GM19025 (cell line): Measurements from ENCODE around the gene FRMD4B.
"Not testable (repeated sequence)": the region's sequence is repeated elsewhere in the genome, so short reads cannot be mapped to it uniquely, and the experiment has no call there.

Experiments
- ATAC-seq: cut with Tn5 transposase; IDR thresholded peaks from one replicate; pipeline ENCODE4 v1.9.1; 2021; ENCODE audit warnings: mild to moderate bottlenecking, low read depth, moderate library complexity; ENCODE audit not compliant: unreplicated experiment

Gene FRMD4B

GRCh38 chr3:69252141-69252540 lies 133.7 kb downstream of the FRMD4B start:
- no peak for ATAC-seq

GRCh38 chr3:69251078-69251805 lies 134.6 kb downstream of the FRMD4B start:
- ATAC-seq = no peak

GRCh38 chr3:69250014-69250413 lies 135.9 kb downstream of the FRMD4B start:
- no peak for ATAC-seq

GRCh38 chr3:69249001-69249400 lies 136.9 kb downstream of the FRMD4B start:
- no peak for ATAC-seq

GRCh38 chr3:69248436-69248835 lies 137.5 kb downstream of the FRMD4B start:
- no peak for ATAC-seq

GRCh38 chr3:69246612-69247011 lies 139.3 kb downstream of the FRMD4B start:
- ATAC-seq = no peak

- no peak for ATAC-seq
Observed at GRCh38 chr3:69244039-69244438, 141.8 kb downstream of the FRMD4B start.

GRCh38 chr3:69241769-69242168 lies 144.1 kb downstream of the FRMD4B start:
- ATAC-seq = no peak

GRCh38 chr3:69240651-69241568 lies 145.0 kb downstream of the FRMD4B start:
- ATAC-seq = peak; percentile 66

GRCh38 chr3:69239063-69239462 lies 146.8 kb downstream of the FRMD4B start:
- ATAC-seq = no peak

GRCh38 chr3:69236812-69237707 lies 148.8 kb downstream of the FRMD4B start:
- no peak for ATAC-seq

- ATAC-seq = no peak
Observed at GRCh38 chr3:69235882-69236281, 150.0 kb downstream of the FRMD4B start.

- ATAC-seq = not testable (repeated sequence)
Observed at GRCh38 chr3:69235227-69235626, 150.7 kb downstream of the FRMD4B start.

GRCh38 chr3:69232482-69232881 lies 153.4 kb downstream of the FRMD4B start:
- no peak for ATAC-seq

GRCh38 chr3:69231929-69232440 lies 153.9 kb downstream of the FRMD4B start:
- ATAC-seq = no peak

GRCh38 chr3:69226071-69226470 lies 159.8 kb downstream of the FRMD4B start:
- no peak for ATAC-seq

- no peak for ATAC-seq
Observed at GRCh38 chr3:69219101-69219708, 166.7 kb downstream of the FRMD4B start.

- ATAC-seq = no peak
Observed at GRCh38 chr3:69218079-69218478, 167.8 kb downstream of the FRMD4B start.

GRCh38 chr3:69216981-69217380 lies 168.9 kb downstream of the FRMD4B start:
- ATAC-seq = no peak

GRCh38 chr3:69214241-69214640 lies 171.6 kb downstream of the FRMD4B start:
- ATAC-seq = no peak
